Activated CD4-positive, CD25-positive, alpha-beta regulatory T cell treated with anti-CD3 and anti-CD28 coated beads, Interleukin-2, amount 50 U/mL, for 24 hours (primary cell): ENCODE measurements around the gene SLC47A2.
A peak's percentile ranks its signal among the peaks of the same experiment; 100 is the strongest.

Experiments used
- ATAC-seq, 2 donors: fragments of 150-1000 bp; cut with Tn5 transposase; one replicate each; pipeline ENCODE4 v1.10.0; 2021; ENCODE audit warnings: mild to moderate bottlenecking in 1 of 2, moderate library complexity in 1 of 2

Gene SLC47A2

GRCh38 chr17:19727501-19728078, 11.2 kb upstream of the SLC47A2 start:
- ATAC-seq = no peak

- no peak for ATAC-seq
Observed at GRCh38 chr17:19726631-19727376, 10.4 kb upstream of the SLC47A2 start.

- ATAC-seq = no peak
Observed at GRCh38 chr17:19725486-19725885, 9.1 kb upstream of the SLC47A2 start.

GRCh38 chr17:19724501-19725420, 8.4 kb upstream of the SLC47A2 start:
- peak; percentile 78 to 82 for ATAC-seq

GRCh38 chr17:19723964-19724363, 7.6 kb upstream of the SLC47A2 start:
- ATAC-seq = no peak

- ATAC-seq = no peak
Observed at GRCh38 chr17:19720631-19721426, 4.4 kb upstream of the SLC47A2 start.

GRCh38 chr17:19720210-19720475, 3.8 kb upstream of the SLC47A2 start:
- no peak for ATAC-seq

- no peak for ATAC-seq
Observed at GRCh38 chr17:19719355-19720209, 3.2 kb upstream of the SLC47A2 start.

- no peak for ATAC-seq
Observed at GRCh38 chr17:19718613-19719354, 2.4 kb upstream of the SLC47A2 start.

GRCh38 chr17:19718041-19718612, 1.7 kb upstream of the SLC47A2 start:
- no peak for ATAC-seq

- no peak for ATAC-seq
Observed at GRCh38 chr17:19717411-19717908, 1.1 kb upstream of the SLC47A2 start.

- ATAC-seq = no peak
Observed at GRCh38 chr17:19717031-19717360, 612 bp upstream of the SLC47A2 start.

GRCh38 chr17:19714542-19715411, 1.6 kb downstream of the SLC47A2 start:
- ATAC-seq = no peak

- ATAC-seq = no peak
Observed at GRCh38 chr17:19713901-19714361, 2.5 kb downstream of the SLC47A2 start.

- no peak for ATAC-seq
Observed at GRCh38 chr17:19713462-19713861, 2.9 kb downstream of the SLC47A2 start.

GRCh38 chr17:19712436-19713004, 3.9 kb downstream of the SLC47A2 start:
- no peak for ATAC-seq

- ATAC-seq = no peak
Observed at GRCh38 chr17:19709841-19710240, 6.5 kb downstream of the SLC47A2 start.

GRCh38 chr17:19708431-19709175, 7.8 kb downstream of the SLC47A2 start:
- ATAC-seq = no peak
